ENCODE results near the gene DVL1. TPM values are rescaled to one million over a fixed set of nuclear protein-coding genes. Genes with fewer than 3 reads are reported as not detected.

DVL1 gene
- total RNA-seq, 5 donors from 2014 or later (not counting 1 experiment from before 2014, with no cell fraction given), result 43.6 to 70.4 (median 64.9) TPM

DNA sequence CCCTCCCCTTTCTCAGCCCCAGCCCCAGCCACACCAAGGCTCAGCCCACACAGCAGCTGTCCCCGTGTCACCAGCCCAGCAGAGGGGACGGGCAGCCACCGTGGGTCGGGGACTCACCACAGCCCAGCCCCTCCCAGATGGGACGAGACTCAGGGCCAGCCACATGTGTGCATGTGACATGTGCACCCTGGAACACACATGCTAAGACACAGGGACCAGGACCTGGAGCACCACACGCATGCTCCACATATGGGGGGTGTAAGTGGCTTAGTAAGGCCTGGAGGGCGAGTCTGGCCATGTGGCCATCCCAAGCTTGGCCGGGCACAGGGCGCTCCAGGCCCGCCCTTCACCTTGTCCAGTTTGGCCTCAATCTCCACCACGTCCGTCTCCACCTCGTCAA is 45.5 kb downstream of the DVL1 start:
- no peaks in the 10 kb centered on the region for H3K9me3 ChIP-seq
- no peak overlapping the region for H3K27ac ChIP-seq (ENCODE audit: low read length)
- H3K36me3 Mint-ChIP-seq, result no peaks in the 10 kb centered on the region
- DNase-seq (no peak), ATAC-seq (replicated peaks in 1 of 4) (no peak)
- peaks cover 22 to 36% of the 10 kb centered on the region in 2 experiments for H3K4me1 ChIP-seq (ENCODE audit: control insufficient read depth in 1 of 2, extremely low read depth in 1 of 2, insufficient read depth in 2 of 2, low read length in 2 of 2)
- no peak overlapping the region for H3K4me3 Mint-ChIP-seq
- H3K27me3 ChIP-seq (replicated peaks in 1 of 2; ENCODE audit: control insufficient read depth in 2 of 2, extremely low read depth in 1 of 2, insufficient read depth in 2 of 2, low read length in 1 of 2), result no peaks in the 10 kb centered on the region
- no peaks in the 10 kb centered on the region for H3K9me3 Mint-ChIP-seq
- ChIA-PET POLR2A (no interaction called here), CTCF (no interaction called here)
- peaks cover 21 to 26% (median 24%) of the 10 kb centered on the region in 3 donors for H3K4me1 Mint-ChIP-seq
- H3K4me3 ChIP-seq (ENCODE audit: control insufficient read depth in 1 of 2, extremely low read depth in 1 of 2, low read length in 1 of 2), result no peak overlapping the region
- 95% methylated on average over 6 of the region's 13 CpGs for WGBS (ENCODE audit: insufficient coverage)
- H3K27me3 Mint-ChIP-seq, result no peaks in the 10 kb centered on the region
- H3K36me3 ChIP-seq (ENCODE audit: control insufficient read depth in 2 of 2, extremely low read depth in 1 of 2, insufficient read depth in 1 of 2, low read length in 1 of 2), result peaks cover 0 to 2% of the 10 kb centered on the region in 2 donors
- no peak overlapping the region for H3K27ac Mint-ChIP-seq

DNA sequence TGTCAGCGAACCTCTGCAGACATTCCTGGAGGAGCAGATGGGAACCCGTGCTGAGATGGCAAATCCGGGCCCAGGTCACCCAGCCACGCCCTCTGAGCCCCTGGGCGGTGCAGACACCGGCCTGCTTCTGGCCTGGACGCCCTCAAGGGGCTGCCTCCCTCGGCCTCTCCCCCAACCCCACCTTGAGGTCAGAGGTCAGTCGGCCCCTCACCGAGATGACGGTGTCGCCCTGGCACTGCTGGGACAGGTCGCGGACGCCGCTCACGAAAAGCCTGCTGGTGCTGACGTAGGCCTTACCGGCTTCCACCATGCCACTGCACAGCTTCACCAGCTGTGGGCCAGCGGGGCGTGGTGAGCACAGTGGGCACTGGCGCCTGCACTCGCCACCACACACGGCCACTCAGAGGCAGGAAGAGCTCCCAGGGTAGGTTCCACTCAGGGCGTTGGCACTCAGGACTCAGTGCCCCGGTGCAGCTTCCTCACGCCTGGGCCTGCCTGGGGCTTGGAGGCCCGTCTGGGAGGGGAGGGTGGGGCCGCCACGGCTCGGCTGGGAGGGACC is 46.2 kb downstream of the DVL1 start:
- Mint-ChIP-seq H3K4me3 (no peak overlapping the region), H3K27me3 (no peaks in the 10 kb centered on the region), H3K9me3 (no peaks in the 10 kb centered on the region), H3K36me3 (no peaks in the 10 kb centered on the region), H3K4me1 (peaks cover 21 to 26% (median 24%) of the 10 kb centered on the region in 3 donors), H3K27ac (no peak overlapping the region)
- ChIA-PET CTCF (no interaction called here), POLR2A (no interaction called here)
- peaks cover 0 to 2% of the 10 kb centered on the region in 2 donors for H3K36me3 ChIP-seq (ENCODE audit: control insufficient read depth in 2 of 2, extremely low read depth in 1 of 2, insufficient read depth in 1 of 2, low read length in 1 of 2)
- H3K27me3 ChIP-seq (replicated peaks in 1 of 2; ENCODE audit: control insufficient read depth in 2 of 2, extremely low read depth in 1 of 2, insufficient read depth in 2 of 2, low read length in 1 of 2), result no peaks in the 10 kb centered on the region
- ATAC-seq (replicated peaks in 1 of 4) (no peak), DNase-seq (no peak)
- H3K27ac ChIP-seq (ENCODE audit: low read length), result no peak overlapping the region
- no peak overlapping the region for H3K4me3 ChIP-seq (ENCODE audit: control insufficient read depth in 1 of 2, extremely low read depth in 1 of 2, low read length in 1 of 2)
- H3K9me3 ChIP-seq, result no peaks in the 10 kb centered on the region
- peaks cover 22 to 36% of the 10 kb centered on the region in 2 experiments for H3K4me1 ChIP-seq (ENCODE audit: control insufficient read depth in 1 of 2, extremely low read depth in 1 of 2, insufficient read depth in 2 of 2, low read length in 2 of 2)
- 94% methylated on average over 23 of the region's 31 CpGs for WGBS (ENCODE audit: insufficient coverage)

DNA sequence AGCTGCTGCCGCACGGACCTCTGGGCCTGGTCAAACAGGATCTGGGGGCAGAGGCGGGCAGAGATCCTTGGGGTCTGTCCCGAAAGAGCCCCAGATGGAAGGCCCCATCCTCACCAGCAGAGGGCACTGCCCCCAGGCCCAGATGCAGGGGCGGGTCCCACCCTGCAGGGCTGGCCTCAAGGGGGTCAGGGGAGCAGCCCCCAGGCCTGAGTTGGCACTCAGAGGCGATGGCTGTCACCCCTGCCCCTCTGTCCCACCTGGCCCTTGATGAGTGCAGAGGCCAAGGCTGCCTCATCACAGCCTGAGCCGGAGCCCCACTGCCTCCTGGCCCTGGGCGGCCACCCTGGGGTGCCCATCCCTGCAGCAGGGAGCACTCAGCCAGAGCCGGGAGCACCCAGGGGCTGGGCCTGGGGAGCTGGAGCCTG is 47.2 kb downstream of the DVL1 start:
- 84% methylated on average over 9 of the region's 9 CpGs for WGBS (ENCODE audit: insufficient coverage)

DNA sequence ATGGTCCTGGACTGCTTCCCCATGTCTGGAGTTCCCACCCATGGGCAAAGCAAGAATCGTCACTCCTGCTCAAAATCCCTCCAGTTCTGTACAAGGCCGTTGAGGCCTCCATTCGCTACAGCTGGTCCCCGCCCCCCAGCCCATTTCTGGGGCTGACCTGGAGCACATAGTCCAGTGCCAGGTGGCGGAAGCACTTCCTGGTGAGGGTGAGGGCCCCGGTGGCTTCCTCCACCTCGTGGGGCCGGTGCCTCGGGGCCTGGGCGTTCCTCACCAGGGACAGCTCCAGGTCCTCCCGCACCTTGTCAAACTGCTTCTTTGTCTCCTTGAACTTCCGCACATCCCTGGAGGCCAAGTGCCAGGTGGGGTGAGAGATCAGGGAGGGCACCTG is 48.9 kb downstream of the DVL1 start:
- CTCF ChIA-PET, result no interaction called here
- peaks cover 3 to 10% (median 7%) of the 10 kb centered on the region in 3 donors for H3K4me1 Mint-ChIP-seq
- no peaks in the 10 kb centered on the region for H3K9me3 ChIP-seq
- POLR2A ChIA-PET, result no interaction called here
- H3K27me3 Mint-ChIP-seq, result no peaks in the 10 kb centered on the region
- WGBS (ENCODE audit: insufficient coverage), result 90% methylated on average over 5 of the region's 12 CpGs
- DNase-seq, result no peak
- H3K27ac Mint-ChIP-seq, result no peak overlapping the region
- H3K27me3 ChIP-seq (replicated peaks in 1 of 2; ENCODE audit: control insufficient read depth in 2 of 2, extremely low read depth in 1 of 2, insufficient read depth in 2 of 2, low read length in 1 of 2), result no peaks in the 10 kb centered on the region
- H3K4me3 Mint-ChIP-seq, result no peak overlapping the region
- no peak for ATAC-seq (replicated peaks in 1 of 4)
- no peaks in the 10 kb centered on the region for H3K36me3 Mint-ChIP-seq
- H3K4me1 ChIP-seq (ENCODE audit: control insufficient read depth in 1 of 2, extremely low read depth in 1 of 2, insufficient read depth in 2 of 2, low read length in 2 of 2), result peaks cover 5 to 16% of the 10 kb centered on the region in 2 experiments
- no peak overlapping the region for H3K27ac ChIP-seq (ENCODE audit: low read length)
- peaks cover 2 to 3% of the 10 kb centered on the region in 2 donors for H3K36me3 ChIP-seq (ENCODE audit: control insufficient read depth in 2 of 2, extremely low read depth in 1 of 2, insufficient read depth in 1 of 2, low read length in 1 of 2)
- no peak overlapping the region for H3K4me3 ChIP-seq (ENCODE audit: control insufficient read depth in 1 of 2, extremely low read depth in 1 of 2, low read length in 1 of 2)
- no peaks in the 10 kb centered on the region for H3K9me3 Mint-ChIP-seq

More for the DNA sequence above, 47.2 kb downstream of the DVL1 start:
- H3K4me3 ChIP-seq (ENCODE audit: control insufficient read depth in 1 of 2, extremely low read depth in 1 of 2, low read length in 1 of 2), result no peak overlapping the region
- POLR2A ChIA-PET, result no interaction called here
- H3K9me3 ChIP-seq, result no peaks in the 10 kb centered on the region
- no peak for DNase-seq
- CTCF ChIA-PET, result no interaction called here
- Mint-ChIP-seq H3K4me1 (peaks cover 19 to 24% (median 22%) of the 10 kb centered on the region in 3 donors), H3K27ac (no peak overlapping the region), H3K4me3 (no peak overlapping the region), H3K36me3 (no peaks in the 10 kb centered on the region), H3K9me3 (no peaks in the 10 kb centered on the region), H3K27me3 (no peaks in the 10 kb centered on the region)
- H3K4me1 ChIP-seq (ENCODE audit: control insufficient read depth in 1 of 2, extremely low read depth in 1 of 2, insufficient read depth in 2 of 2, low read length in 2 of 2), result peaks cover 21 to 33% of the 10 kb centered on the region in 2 experiments
- H3K36me3 ChIP-seq (ENCODE audit: control insufficient read depth in 2 of 2, extremely low read depth in 1 of 2, insufficient read depth in 1 of 2, low read length in 1 of 2), result peaks cover 0 to 2% of the 10 kb centered on the region in 2 donors
- H3K27me3 ChIP-seq (replicated peaks in 1 of 2; ENCODE audit: control insufficient read depth in 2 of 2, extremely low read depth in 1 of 2, insufficient read depth in 2 of 2, low read length in 1 of 2), result no peaks in the 10 kb centered on the region
- ATAC-seq (replicated peaks in 1 of 4), result no peak
- H3K27ac ChIP-seq (ENCODE audit: low read length), result no peak overlapping the region

DNA sequence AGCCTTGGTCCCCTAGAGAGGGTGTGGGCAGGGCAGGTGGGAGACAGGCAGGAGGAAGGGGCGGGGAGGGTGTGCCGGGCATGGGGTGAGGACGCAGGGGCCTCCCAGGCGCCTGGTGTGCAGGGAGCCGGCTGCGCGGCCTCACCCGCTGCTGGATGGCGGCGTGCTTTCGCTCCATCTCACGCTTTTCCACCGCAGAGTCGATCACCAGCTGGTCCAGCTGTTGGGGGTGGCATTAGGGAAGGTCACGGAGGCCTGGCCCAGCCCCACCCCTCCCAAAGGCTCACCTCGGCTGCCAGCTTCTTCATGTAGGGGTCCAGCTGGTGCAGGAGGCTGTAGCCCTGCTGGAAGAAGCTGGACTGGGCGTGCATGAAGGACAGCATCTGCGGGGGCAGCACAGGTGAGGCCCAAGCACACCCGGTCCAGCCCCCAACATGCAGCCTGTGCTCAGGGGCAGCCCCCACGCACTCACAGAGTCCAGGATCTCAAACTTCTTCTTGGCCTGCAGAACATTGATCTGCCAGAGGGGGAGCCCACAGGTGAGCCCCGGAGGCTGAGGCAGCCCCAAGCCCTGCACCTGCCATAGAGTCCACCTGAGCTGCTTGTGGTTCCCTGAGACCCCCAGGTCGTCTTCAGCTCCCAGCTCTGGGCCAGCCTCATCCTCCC is 49.4 kb downstream of the DVL1 start:
- H3K9me3 ChIP-seq, result no peaks in the 10 kb centered on the region
- Mint-ChIP-seq H3K4me3 (no peak overlapping the region), H3K4me1 (peaks cover 0 to 5% (median 3%) of the 10 kb centered on the region in 3 donors), H3K27ac (no peak overlapping the region), H3K36me3 (no peaks in the 10 kb centered on the region), H3K9me3 (no peaks in the 10 kb centered on the region), H3K27me3 (no peaks in the 10 kb centered on the region)
- no peak overlapping the region for H3K27ac ChIP-seq (ENCODE audit: low read length)
- ATAC-seq (replicated peaks in 1 of 4) (peak; percentile 63 to 74 (median 68)), DNase-seq (peak in 4 of 35 experiments; percentile 19 to 46 (median 26))
- CTCF ChIA-PET, result no interaction called here
- no peak overlapping the region for H3K4me3 ChIP-seq (ENCODE audit: control insufficient read depth in 1 of 2, extremely low read depth in 1 of 2, low read length in 1 of 2)
- H3K4me1 ChIP-seq (ENCODE audit: control insufficient read depth in 1 of 2, extremely low read depth in 1 of 2, insufficient read depth in 2 of 2, low read length in 2 of 2), result peaks cover 0 to 11% of the 10 kb centered on the region in 2 experiments
- no peaks in the 10 kb centered on the region for H3K27me3 ChIP-seq (replicated peaks in 1 of 2; ENCODE audit: control insufficient read depth in 2 of 2, extremely low read depth in 1 of 2, insufficient read depth in 2 of 2, low read length in 1 of 2)
- H3K36me3 ChIP-seq (ENCODE audit: control insufficient read depth in 2 of 2, extremely low read depth in 1 of 2, insufficient read depth in 1 of 2, low read length in 1 of 2), result peaks cover 2 to 3% of the 10 kb centered on the region in 2 donors
- 77% methylated on average over 14 of the region's 22 CpGs for WGBS (ENCODE audit: insufficient coverage)
- POLR2A ChIA-PET, result no interaction called here

DNA sequence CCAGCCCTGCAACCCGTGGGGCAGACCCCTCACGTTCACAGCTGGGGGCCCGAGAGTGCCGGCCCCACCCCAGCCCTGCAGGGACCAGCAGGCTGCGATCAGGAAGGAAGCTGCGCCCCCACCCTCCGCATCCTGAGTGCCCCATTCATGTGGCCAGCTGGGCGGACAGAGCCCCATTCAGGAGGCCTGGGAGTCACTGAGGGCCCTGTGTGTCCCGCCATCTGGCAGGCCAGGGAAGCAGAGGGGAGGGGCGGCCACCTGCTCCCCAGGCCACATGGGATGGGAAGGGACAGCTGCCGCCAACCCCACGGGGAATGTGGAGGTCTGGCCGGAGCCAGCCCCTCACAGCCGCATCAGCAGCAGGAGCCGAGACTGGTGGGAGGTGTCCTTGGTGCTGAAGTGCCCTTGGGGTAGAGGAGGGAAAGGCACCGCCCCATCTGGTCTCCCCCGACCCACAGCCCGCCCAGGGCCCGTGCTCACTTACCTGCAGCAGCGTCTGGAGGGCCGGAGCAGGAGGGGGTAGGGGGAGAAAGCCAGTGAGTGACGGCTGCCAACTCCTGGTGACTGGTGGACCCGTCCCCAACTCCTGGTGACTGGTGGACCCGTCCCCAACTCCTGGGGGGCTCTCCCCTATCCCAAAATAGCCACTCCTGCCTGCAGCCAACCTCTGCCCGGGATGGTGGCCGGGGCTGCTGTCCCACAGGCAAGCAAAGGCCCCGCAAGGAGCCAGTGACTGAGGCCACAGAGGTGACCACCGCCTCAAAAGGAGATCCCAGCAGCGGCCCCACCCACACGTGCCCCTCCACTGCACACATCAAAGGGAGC is 50.1 kb downstream of the DVL1 start:
- CTCF ChIA-PET, result no interaction called here
- Histone ChIP-seq H3K4me1 (ENCODE audit: control insufficient read depth in 1 of 2, extremely low read depth in 1 of 2, insufficient read depth in 2 of 2, low read length in 2 of 2) (peaks cover 0 to 4% of the 10 kb centered on the region in 2 experiments), H3K27me3 (replicated peaks in 1 of 2; ENCODE audit: control insufficient read depth in 2 of 2, extremely low read depth in 1 of 2, insufficient read depth in 2 of 2, low read length in 1 of 2) (no peaks in the 10 kb centered on the region), H3K36me3 (ENCODE audit: control insufficient read depth in 2 of 2, extremely low read depth in 1 of 2, insufficient read depth in 1 of 2, low read length in 1 of 2) (peaks cover 2 to 3% of the 10 kb centered on the region in 2 donors), H3K4me3 (ENCODE audit: control insufficient read depth in 1 of 2, extremely low read depth in 1 of 2, low read length in 1 of 2) (no peak overlapping the region), H3K9me3 (no peaks in the 10 kb centered on the region), H3K27ac (ENCODE audit: low read length) (no peak overlapping the region)
- 76% methylated on average over 14 of the region's 30 CpGs for WGBS (ENCODE audit: insufficient coverage)
- ATAC-seq (replicated peaks in 1 of 4) (no peak), DNase-seq (no peak)
- H3K27me3 Mint-ChIP-seq, result no peaks in the 10 kb centered on the region
- H3K36me3 Mint-ChIP-seq, result no peaks in the 10 kb centered on the region
- H3K27ac Mint-ChIP-seq, result no peak overlapping the region
- no peaks in the 10 kb centered on the region for H3K9me3 Mint-ChIP-seq
- H3K4me1 Mint-ChIP-seq, result peaks cover 0 to 2% (median 0%) of the 10 kb centered on the region in 3 donors
- no peak overlapping the region for H3K4me3 Mint-ChIP-seq
- POLR2A ChIA-PET, result no interaction called here

All from T-cell (primary cell).